ENCODE measurements around the gene SSBP3.

DNA sequence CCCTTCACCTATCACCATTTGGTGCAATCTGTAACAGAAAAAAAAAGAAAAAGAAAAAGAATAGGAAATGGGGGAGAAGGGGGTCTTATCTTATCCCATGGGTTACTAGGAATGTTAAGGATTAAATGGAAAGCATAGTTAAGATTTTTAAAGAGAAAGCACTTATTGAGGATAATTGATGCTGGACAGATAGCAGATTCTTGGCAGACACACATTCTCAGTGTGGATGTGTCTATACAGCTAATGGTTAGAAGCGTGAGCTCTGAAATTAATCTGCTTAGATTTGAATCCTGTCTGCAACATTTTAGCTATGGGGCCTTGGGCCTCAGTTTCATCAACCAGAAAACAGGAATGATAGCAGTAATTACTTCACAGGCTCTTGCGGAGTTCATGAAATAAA, 67.1 kb downstream of the SSBP3 start:
- TF ChIP-seq, protein P1, sequence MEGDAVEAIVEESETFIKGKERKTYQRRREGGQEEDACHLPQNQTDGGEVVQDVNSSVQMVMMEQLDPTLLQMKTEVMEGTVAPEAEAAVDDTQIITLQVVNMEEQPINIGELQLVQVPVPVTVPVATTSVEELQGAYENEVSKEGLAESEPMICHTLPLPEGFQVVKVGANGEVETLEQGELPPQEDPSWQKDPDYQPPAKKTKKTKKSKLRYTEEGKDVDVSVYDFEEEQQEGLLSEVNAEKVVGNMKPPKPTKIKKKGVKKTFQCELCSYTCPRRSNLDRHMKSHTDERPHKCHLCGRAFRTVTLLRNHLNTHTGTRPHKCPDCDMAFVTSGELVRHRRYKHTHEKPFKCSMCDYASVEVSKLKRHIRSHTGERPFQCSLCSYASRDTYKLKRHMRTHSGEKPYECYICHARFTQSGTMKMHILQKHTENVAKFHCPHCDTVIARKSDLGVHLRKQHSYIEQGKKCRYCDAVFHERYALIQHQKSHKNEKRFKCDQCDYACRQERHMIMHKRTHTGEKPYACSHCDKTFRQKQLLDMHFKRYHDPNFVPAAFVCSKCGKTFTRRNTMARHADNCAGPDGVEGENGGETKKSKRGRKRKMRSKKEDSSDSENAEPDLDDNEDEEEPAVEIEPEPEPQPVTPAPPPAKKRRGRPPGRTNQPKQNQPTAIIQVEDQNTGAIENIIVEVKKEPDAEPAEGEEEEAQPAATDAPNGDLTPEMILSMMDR (IDR thresholded peaks at IDR 0.05), result no peak
- TF ChIP-seq POLR2A (IDR thresholded peaks at IDR 0.05), result no peak
